GM23338 (cell line): ENCODE data around the gene CACNG1. TPM values are rescaled to one million over a fixed set of nuclear protein-coding genes. Genes with fewer than 3 reads are reported as not detected.

Experiments used
- polyA plus RNA-seq: library from polyadenylated mRNA; unstranded; fragments of >200 nt; fragmentation: Nextera tagmentation; extraction: Ambion mirVana; gene quantifications from 2 replicates; pipeline ENCODE4 v1.2.1, GENCODE V29; 2016
- total RNA-seq: library from RNA; depleted of rRNA; stranded (reverse); fragments of >200 nt; shearing (Covaris generic); gene quantifications from 2 replicates; pipeline ENCODE4 v1.2.3, GENCODE V29; 2014; rRNA removed

Gene CACNG1
- total and polyA plus RNA-seq, 2 experiments from 2014 or later, result not detected

Other genes with a start within 250 kb of the CACNG1 start
- gene CACNG5, start 209.4 kb upstream of the CACNG1 start, total RNA-seq, result 2.7 and 3.3 TPM in 2 replicates
- 1.8 and 2.7 TPM in 2 replicates for gene CACNG5, start 209.4 kb upstream of the CACNG1 start, polyA plus RNA-seq
- gene CACNG4, start 79.8 kb upstream of the CACNG1 start, total RNA-seq, result 4.0 and 4.1 TPM in 2 replicates
- gene CACNG4, start 79.8 kb upstream of the CACNG1 start, polyA plus RNA-seq, result 1.6 and 1.9 TPM in 2 replicates
- 38.8 and 62.0 TPM in 2 replicates for gene HELZ, start 200.6 kb downstream of the CACNG1 start, total RNA-seq
- gene HELZ, start 200.6 kb downstream of the CACNG1 start, polyA plus RNA-seq, result 27.7 and 38.9 TPM in 2 replicates